ENCODE measurements around the gene HMG20B. TPM values are rescaled to one million over a fixed set of nuclear protein-coding genes. Genes with fewer than 3 reads are reported as not detected.
A peak's percentile ranks its signal among the peaks of the same experiment; 100 is the strongest.

Gene HMG20B
- total RNA-seq, 2 donors from 2014 or later = 51.8 to 52.5 TPM

DNA sequence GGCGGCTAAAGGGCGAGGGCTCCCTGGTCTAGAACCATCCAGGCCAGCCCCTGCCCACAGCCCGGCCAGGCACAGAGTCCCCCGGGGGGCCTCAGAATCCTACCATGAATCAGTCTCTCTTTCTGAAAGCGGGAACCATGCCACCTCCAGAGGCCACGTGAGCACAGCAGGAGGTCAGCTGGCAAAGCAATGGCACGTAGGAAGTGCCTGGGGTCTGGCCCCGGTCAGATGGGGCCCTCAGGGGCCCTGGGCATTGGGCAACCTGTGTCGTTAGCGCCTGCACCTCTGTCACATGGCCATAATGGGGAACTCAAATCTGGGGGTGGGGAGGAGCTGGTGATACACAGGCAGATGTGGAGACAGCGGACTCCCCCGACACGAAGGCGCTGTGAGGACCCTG, 24.1 kb upstream of the HMG20B start:
- no peaks in the 10 kb centered on the region for H3K27me3 ChIP-seq
- H3K4me3 ChIP-seq = no peak overlapping the region
- no peak overlapping the region for H3K27ac ChIP-seq
- no peaks in the 10 kb centered on the region for H3K36me3 ChIP-seq
- no peaks in the 10 kb centered on the region for H3K9me3 ChIP-seq
- TF ChIP-seq, protein P1, sequence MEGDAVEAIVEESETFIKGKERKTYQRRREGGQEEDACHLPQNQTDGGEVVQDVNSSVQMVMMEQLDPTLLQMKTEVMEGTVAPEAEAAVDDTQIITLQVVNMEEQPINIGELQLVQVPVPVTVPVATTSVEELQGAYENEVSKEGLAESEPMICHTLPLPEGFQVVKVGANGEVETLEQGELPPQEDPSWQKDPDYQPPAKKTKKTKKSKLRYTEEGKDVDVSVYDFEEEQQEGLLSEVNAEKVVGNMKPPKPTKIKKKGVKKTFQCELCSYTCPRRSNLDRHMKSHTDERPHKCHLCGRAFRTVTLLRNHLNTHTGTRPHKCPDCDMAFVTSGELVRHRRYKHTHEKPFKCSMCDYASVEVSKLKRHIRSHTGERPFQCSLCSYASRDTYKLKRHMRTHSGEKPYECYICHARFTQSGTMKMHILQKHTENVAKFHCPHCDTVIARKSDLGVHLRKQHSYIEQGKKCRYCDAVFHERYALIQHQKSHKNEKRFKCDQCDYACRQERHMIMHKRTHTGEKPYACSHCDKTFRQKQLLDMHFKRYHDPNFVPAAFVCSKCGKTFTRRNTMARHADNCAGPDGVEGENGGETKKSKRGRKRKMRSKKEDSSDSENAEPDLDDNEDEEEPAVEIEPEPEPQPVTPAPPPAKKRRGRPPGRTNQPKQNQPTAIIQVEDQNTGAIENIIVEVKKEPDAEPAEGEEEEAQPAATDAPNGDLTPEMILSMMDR (IDR thresholded peaks at IDR 0.05) = no peak
- peaks cover 0 to 5% of the 10 kb centered on the region in 2 donors for H3K4me1 ChIP-seq
- DNase-seq (ENCODE audit: low spot score) = no peak

GRCh38 chr19:3549816-3550215, 22.9 kb upstream of the HMG20B start:
- Histone ChIP-seq H3K27me3 (no peaks in the 10 kb centered on the region), H3K36me3 (no peaks in the 10 kb centered on the region), H3K4me1 (peaks cover 0 to 15% of the 10 kb centered on the region in 2 donors), H3K9me3 (no peaks in the 10 kb centered on the region), H3K4me3 (no peak overlapping the region), H3K27ac (no peak overlapping the region)
- DNase-seq (ENCODE audit: low spot score) = no peak
- TF ChIP-seq, protein P1 (IDR thresholded peaks at IDR 0.05) = no peak

DNA sequence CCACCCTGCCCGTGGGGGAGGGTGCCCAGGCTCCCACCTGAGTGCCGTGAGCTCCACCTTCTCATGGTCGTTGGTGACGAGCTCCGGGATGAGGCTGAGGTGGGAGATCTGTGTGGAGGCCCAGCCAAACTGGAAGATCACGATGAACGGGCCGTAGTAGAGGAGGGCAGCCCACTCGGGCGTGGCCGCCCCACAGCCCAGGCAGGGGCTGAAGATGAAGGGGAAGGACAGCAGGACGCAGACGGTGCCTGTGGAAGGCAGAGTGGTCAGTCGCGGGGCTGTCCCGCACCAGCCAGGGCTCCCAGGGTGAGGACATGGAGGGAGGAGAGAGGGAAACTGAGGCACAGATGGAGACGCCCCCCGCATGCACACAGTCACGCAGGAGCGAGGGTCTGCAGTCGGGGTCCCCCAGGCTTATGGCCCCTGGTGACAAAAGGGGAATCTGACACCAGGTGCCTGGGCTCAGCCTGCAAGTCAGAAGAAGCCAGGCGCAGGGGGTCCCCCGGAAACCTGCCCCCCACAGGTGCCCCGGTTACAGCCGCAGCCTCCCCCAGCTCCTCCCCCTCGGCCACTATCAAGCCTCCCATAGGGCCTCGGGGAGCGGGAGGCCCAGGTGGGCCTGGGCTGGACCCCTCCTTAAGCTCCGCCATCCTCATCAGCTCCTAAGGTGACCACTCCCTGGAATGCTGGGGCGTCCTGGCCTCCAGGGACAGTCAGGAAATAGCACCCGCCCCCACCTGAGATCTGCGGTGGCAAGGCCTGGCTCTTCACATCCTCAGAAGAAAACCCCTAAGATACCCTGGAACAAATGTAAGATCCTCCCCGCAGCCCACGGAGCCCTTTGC, 21.6 kb upstream of the HMG20B start:
- Histone ChIP-seq H3K27ac (no peak overlapping the region), H3K36me3 (no peaks in the 10 kb centered on the region), H3K4me1 (peaks cover 0 to 28% of the 10 kb centered on the region in 2 donors), H3K4me3 (no peak overlapping the region), H3K9me3 (no peaks in the 10 kb centered on the region), H3K27me3 (no peaks in the 10 kb centered on the region)
- no peak for DNase-seq (ENCODE audit: low spot score)
- TF ChIP-seq, protein P1 (IDR thresholded peaks at IDR 0.05) = no peak

DNA sequence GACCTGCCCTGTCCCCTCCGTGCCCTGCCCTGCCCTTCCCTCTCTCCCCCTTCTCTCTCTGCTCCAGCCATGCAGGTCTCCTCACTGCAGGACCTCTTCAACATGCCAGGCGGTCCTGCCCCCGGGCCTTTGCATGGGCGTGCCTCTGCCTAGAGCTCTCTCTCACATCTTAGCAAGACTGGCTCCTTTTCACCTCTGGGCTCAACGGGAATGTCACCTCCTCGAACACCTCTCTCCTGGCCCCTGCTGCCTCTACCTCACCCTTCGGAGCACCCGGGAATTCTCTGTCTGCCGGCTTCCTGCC, 21.0 kb upstream of the HMG20B start:
- no peak for DNase-seq (ENCODE audit: low spot score)
- TF ChIP-seq, protein P1 (IDR thresholded peaks at IDR 0.05) = no peak
- no peak overlapping the region for H3K4me3 ChIP-seq
- H3K36me3 ChIP-seq = no peaks in the 10 kb centered on the region
- no peak overlapping the region for H3K27ac ChIP-seq
- no peaks in the 10 kb centered on the region for H3K27me3 ChIP-seq
- H3K9me3 ChIP-seq = no peaks in the 10 kb centered on the region
- H3K4me1 ChIP-seq = peaks cover 0 to 34% of the 10 kb centered on the region in 2 donors

DNA sequence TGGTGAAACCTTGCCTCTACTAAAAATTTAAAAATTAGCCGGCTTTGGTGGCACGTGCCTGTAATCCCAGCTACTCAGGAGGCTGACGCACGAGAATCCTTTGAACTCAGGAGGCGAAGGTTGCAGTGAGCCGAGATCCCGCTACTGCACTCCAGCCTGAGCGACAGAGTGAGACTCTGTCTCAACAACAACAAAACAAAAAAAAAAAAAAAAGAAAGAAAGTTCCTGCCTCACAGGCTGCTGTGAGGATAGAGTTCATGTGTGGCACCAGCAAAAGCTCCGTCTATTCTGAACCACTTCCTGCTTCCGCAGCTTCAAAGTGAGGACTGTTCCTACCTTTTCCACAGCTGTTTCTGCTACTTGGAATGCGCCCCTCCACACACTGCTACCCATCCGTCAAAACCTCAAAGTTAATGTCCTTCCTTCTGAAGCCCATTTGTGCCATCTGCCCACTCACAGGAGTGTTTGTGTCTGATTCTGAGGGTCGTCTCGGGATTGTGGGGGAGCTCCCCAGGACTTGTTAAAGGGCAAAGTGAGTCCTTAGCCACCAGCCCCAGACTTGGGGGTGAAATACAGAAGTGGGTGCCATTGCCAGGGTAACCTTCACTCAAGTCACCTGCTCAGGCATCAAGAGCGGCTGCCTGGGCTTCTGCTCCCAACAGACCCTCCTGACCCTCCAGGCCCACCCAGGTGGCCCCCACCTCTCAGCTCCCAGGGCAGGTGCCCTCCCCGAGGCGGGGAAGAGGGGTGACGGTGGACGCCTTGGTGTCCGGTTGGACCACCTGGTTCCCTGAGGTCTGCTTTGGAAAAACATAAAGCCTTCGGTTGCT, 18.3 kb upstream of the HMG20B start:
- H3K27me3 ChIP-seq = no peaks in the 10 kb centered on the region
- TF ChIP-seq, protein P1 (IDR thresholded peaks at IDR 0.05) = no peak
- no peak for DNase-seq (ENCODE audit: low spot score)
- H3K27ac ChIP-seq = peak overlapping the region in 1 of 2 donors; percentile 31
- no peaks in the 10 kb centered on the region for H3K36me3 ChIP-seq
- no peak overlapping the region for H3K4me3 ChIP-seq
- H3K9me3 ChIP-seq = no peaks in the 10 kb centered on the region
- peaks cover 0 to 44% of the 10 kb centered on the region in 2 donors for H3K4me1 ChIP-seq

All from right atrium auricular region (tissue), 2 donors.